Activated T-helper 17 cell treated with anti-CD3 and anti-CD28 coated beads, Interleukin-2, amount 50 U/mL, for 72 hours (primary cell): ENCODE results near the gene IFI44L. TPM values are rescaled to one million over a fixed set of nuclear protein-coding genes. Genes with fewer than 3 reads are reported as not detected.

ENCODE experiments used
- ATAC-seq: fragments of 150-1000 bp; cut with Tn5 transposase; replicated peaks from 2 replicates; pipeline ENCODE4 v1.10.0; 2021; ENCODE audit warnings: mild to moderate bottlenecking, moderate library complexity
- H3K27ac Mint-ChIP-seq: one replicate; pipeline ENCODE4 v1.8.0; 2022; ENCODE audit warnings: mixed read lengths
- H3K27me3 Mint-ChIP-seq: one replicate; pipeline ENCODE4 v1.8.0; 2022; ENCODE audit warnings: mixed read lengths
- H3K36me3 Mint-ChIP-seq: one replicate; pipeline ENCODE4 v1.8.0; 2022; ENCODE audit warnings: low read depth, mild to moderate bottlenecking, mixed read lengths
- H3K4me1 Mint-ChIP-seq: one replicate; pipeline ENCODE4 v1.8.0; 2022; ENCODE audit warnings: mixed read lengths
- H3K4me3 Mint-ChIP-seq: one replicate; pipeline ENCODE4 v1.8.0; 2022; ENCODE audit warnings: mild to moderate bottlenecking, mixed read lengths
- H3K9me3 Mint-ChIP-seq: one replicate; pipeline ENCODE4 v1.8.0; 2022; ENCODE audit warnings: mixed read lengths
- total RNA-seq, 2 donors: library from RNA; stranded (reverse); gene quantifications; one replicate each; pipeline ENCODE4 v1.2.3, GENCODE V29; 2022

The IFI44L gene
- total RNA-seq, 2 donors from 2014 or later: 3.4 to 4.1 TPM

DNA sequence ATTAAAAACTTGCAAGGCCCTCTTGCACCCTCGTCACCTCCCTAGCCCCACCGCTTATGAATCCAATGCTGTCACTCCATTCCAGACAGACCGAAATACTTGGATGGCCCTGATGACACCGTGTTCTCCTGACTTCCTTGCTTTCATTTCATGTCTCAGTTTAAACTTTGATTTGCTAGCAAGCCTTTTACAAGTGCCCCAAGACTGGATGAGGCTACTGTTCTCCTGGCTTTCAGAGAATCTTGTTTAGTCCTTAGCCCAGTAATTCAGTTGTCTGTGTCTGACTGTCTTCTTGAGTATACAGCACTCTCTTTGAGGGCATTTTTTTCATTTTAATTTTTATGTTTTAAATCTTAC, 824 bp upstream of the IFI44L start:
- Mint-ChIP-seq H3K4me3 (peak overlapping the region; percentile 78), H3K36me3 (peaks cover 6% of the 10 kb centered on the region), H3K9me3 (no peaks in the 10 kb centered on the region), H3K27me3 (no peaks in the 10 kb centered on the region), H3K27ac (peak overlapping the region; percentile 55), H3K4me1 (peaks cover 46% of the 10 kb centered on the region)
- peak; percentile 16 for ATAC-seq

GRCh38 chr1:78620666-78621065, 418 bp downstream of the IFI44L start:
- H3K27ac Mint-ChIP-seq: peak overlapping the region; percentile 55
- no peak for ATAC-seq
- H3K36me3 Mint-ChIP-seq: peaks cover 6% of the 10 kb centered on the region

DNA sequence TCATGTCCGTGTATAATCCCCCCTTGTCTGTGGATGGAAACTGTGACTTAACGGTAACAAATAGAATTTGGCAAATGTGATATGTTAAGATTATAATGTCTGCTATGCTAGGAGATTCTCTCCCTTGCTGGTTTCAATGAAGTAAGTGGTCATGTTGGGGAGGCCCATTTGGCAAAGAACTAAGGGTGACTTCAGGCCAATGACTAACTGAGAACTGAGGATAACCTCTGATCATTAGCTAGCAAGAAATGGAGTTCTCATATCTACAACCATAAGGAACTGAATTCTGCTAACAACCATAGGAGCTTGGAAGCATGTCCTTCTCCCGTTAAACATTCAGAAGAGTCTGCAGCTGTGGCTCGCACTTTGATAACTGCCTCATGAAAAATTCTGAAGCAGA, 2.3 kb downstream of the IFI44L start:
- peak overlapping the region; percentile 29 for H3K27ac Mint-ChIP-seq
- peak overlapping the region; percentile 74 for H3K4me3 Mint-ChIP-seq
- no peaks in the 10 kb centered on the region for H3K9me3 Mint-ChIP-seq
- H3K27me3 Mint-ChIP-seq: no peaks in the 10 kb centered on the region
- peaks cover 6% of the 10 kb centered on the region for H3K36me3 Mint-ChIP-seq
- peak; percentile 50 for ATAC-seq
- peaks cover 62% of the 10 kb centered on the region for H3K4me1 Mint-ChIP-seq

More at GRCh38 chr1:78620666-78621065, 418 bp downstream of the IFI44L start:
- Mint-ChIP-seq H3K4me3 (peak overlapping the region; percentile 78), H3K4me1 (peaks cover 53% of the 10 kb centered on the region), H3K27me3 (no peaks in the 10 kb centered on the region), H3K9me3 (no peaks in the 10 kb centered on the region)

DNA sequence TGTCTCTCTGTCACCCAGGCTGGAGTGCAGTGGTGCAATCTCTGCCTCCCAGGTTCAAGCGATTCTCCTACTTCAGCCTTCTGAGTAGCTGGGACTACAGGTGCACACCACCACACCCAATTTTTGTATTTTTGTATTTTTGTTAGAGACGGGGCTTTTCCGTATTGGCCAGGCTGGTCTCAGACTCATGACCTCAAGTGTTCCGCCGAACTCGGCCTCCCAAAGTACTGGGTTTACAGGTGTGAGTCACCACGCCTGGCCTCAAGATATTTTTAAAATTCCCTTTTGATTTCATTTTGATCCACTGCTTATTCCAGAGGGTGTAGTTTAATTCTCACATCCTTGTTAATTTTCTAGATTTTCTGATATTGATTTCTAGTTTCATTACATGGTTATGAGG, 3.8 kb downstream of the IFI44L start:
- Mint-ChIP-seq H3K9me3 (no peaks in the 10 kb centered on the region), H3K27me3 (no peaks in the 10 kb centered on the region), H3K27ac (peak overlapping the region; percentile 28), H3K36me3 (peaks cover 12% of the 10 kb centered on the region), H3K4me3 (peak overlapping the region; percentile 74), H3K4me1 (peaks cover 53% of the 10 kb centered on the region)
- peak; percentile 23 for ATAC-seq

DNA sequence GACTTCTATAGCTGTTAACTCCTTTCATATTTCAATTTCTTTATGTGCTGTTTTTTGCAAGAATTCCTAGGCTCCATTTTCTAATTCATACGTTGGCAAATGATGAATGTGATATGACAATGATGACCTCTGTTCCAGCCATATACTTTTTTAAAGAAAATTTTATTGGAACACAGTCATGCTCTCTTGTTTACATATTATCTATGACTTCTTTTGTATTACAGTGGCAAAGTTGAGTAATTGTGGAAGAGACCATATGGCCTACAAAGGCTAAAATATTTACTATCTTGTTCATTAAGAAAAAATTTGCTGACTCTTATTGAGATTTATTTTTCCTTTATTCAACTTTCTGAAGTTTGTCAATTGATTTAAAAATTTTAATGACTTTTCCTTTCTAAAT, 7.1 kb downstream of the IFI44L start:
- Mint-ChIP-seq H3K27me3 (no peaks in the 10 kb centered on the region), H3K9me3 (no peaks in the 10 kb centered on the region), H3K27ac (no peak overlapping the region), H3K4me1 (peaks cover 33% of the 10 kb centered on the region), H3K4me3 (peak overlapping the region; percentile 22), H3K36me3 (peaks cover 6% of the 10 kb centered on the region)
- ATAC-seq: no peak

- ATAC-seq: no peak
- Mint-ChIP-seq H3K4me1 (peaks cover 10% of the 10 kb centered on the region), H3K27me3 (no peaks in the 10 kb centered on the region), H3K27ac (no peak overlapping the region), H3K9me3 (no peaks in the 10 kb centered on the region), H3K4me3 (no peak overlapping the region), H3K36me3 (peaks cover 6% of the 10 kb centered on the region)
Observed at GRCh38 chr1:78630600-78630999, 10.4 kb downstream of the IFI44L start.

GRCh38 chr1:78633209-78633608, 13.0 kb downstream of the IFI44L start:
- Mint-ChIP-seq H3K27me3 (no peaks in the 10 kb centered on the region), H3K36me3 (peaks cover 6% of the 10 kb centered on the region), H3K9me3 (no peaks in the 10 kb centered on the region), H3K4me1 (no peaks in the 10 kb centered on the region), H3K27ac (no peak overlapping the region), H3K4me3 (no peak overlapping the region)
- no peak for ATAC-seq

DNA sequence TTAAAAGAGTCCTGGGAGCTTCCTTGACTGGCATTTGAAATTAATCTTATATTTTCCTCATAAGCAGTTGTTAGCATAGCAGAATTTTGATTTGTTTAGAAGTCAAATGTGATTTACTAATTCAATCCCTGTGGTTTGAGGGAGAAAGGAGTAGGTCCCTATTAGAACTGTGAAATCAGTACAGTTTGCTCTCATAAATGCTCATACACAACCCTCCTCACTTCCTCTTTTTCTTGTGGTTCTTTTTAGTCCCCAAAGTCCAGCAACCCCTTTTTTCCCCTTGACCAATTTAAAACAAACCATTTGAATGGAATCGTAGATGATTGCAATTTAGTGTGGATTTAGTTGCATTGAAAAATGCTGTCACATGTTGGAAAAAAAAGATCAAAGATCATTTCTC, 20.2 kb downstream of the IFI44L start:
- no peaks in the 10 kb centered on the region for H3K27me3 Mint-ChIP-seq
- H3K9me3 Mint-ChIP-seq: peaks cover 9% of the 10 kb centered on the region
- peaks cover 23% of the 10 kb centered on the region for H3K36me3 Mint-ChIP-seq
- ATAC-seq: no peak
- H3K27ac Mint-ChIP-seq: no peak overlapping the region
- peaks cover 16% of the 10 kb centered on the region for H3K4me1 Mint-ChIP-seq
- H3K4me3 Mint-ChIP-seq: no peak overlapping the region

- Mint-ChIP-seq H3K4me3 (no peak overlapping the region), H3K4me1 (peaks cover 27% of the 10 kb centered on the region), H3K36me3 (peaks cover 23% of the 10 kb centered on the region), H3K27me3 (no peaks in the 10 kb centered on the region), H3K9me3 (peaks cover 9% of the 10 kb centered on the region), H3K27ac (no peak overlapping the region)
- no peak for ATAC-seq
Observed at GRCh38 chr1:78641558-78641957, 21.3 kb downstream of the IFI44L start.

- Mint-ChIP-seq H3K27ac (peak overlapping the region; percentile 73), H3K36me3 (peaks cover 19% of the 10 kb centered on the region), H3K4me3 (peak overlapping the region; percentile 48)
Observed at GRCh38 chr1:78645723-78646122, 25.5 kb downstream of the IFI44L start.

DNA sequence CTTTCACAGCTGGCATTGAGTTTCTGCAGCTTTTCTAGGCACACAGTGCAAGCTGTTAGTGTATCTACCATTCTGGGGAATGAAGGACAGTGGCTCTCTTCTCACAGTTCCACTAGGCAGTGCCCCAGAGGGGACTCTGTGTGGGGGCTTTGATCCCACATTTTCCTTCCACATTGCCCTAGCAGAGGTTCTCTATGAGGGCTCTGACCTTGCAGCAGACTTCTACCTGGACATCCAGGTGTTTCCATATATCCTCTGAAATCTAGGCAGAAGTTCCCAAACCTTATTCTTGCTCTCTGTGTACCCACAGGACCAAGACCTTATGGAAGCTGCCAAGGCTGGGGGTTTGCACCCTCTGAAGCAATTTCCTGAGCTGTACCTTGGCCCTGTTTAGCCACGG, 27.0 kb downstream of the IFI44L start:
- peaks cover 5% of the 10 kb centered on the region for H3K36me3 Mint-ChIP-seq

More at GRCh38 chr1:78645723-78646122, 25.5 kb downstream of the IFI44L start:
- peak; percentile 47 for ATAC-seq
- Mint-ChIP-seq H3K4me1 (peaks cover 43% of the 10 kb centered on the region), H3K27me3 (no peaks in the 10 kb centered on the region), H3K9me3 (peaks cover 20% of the 10 kb centered on the region)

GRCh38 chr1:78649628-78650027, 29.4 kb downstream of the IFI44L start, which contains the start of gene IFI44:
Gene IFI44, plus strand, starts transcription at chr1:78649831. Its CDS starts 365 bp downstream, at chr1:78650196.
- Mint-ChIP-seq H3K4me1 (peaks cover 40% of the 10 kb centered on the region), H3K36me3 (peaks cover 7% of the 10 kb centered on the region), H3K27me3 (no peaks in the 10 kb centered on the region), H3K4me3 (peak within 1 kb of the TSS; percentile 91), H3K9me3 (peaks cover 11% of the 10 kb centered on the region), H3K27ac (peak within 1 kb of the TSS; percentile 89)
- ATAC-seq: peak; percentile 86

More for the DNA sequence above, 27.0 kb downstream of the IFI44L start:
- Mint-ChIP-seq H3K27ac (no peak overlapping the region), H3K9me3 (peaks cover 20% of the 10 kb centered on the region), H3K27me3 (no peaks in the 10 kb centered on the region), H3K4me1 (peaks cover 44% of the 10 kb centered on the region), H3K4me3 (peak overlapping the region; percentile 91)
- ATAC-seq: no peak

GRCh38 chr1:78650114-78650660, 29.9 kb downstream of the IFI44L start:
- Mint-ChIP-seq H3K4me3 (peak overlapping the region; percentile 91), H3K9me3 (peaks cover 11% of the 10 kb centered on the region), H3K27me3 (no peaks in the 10 kb centered on the region), H3K36me3 (peaks cover 12% of the 10 kb centered on the region), H3K27ac (peak overlapping the region; percentile 89), H3K4me1 (peaks cover 35% of the 10 kb centered on the region)
- ATAC-seq: no peak

DNA sequence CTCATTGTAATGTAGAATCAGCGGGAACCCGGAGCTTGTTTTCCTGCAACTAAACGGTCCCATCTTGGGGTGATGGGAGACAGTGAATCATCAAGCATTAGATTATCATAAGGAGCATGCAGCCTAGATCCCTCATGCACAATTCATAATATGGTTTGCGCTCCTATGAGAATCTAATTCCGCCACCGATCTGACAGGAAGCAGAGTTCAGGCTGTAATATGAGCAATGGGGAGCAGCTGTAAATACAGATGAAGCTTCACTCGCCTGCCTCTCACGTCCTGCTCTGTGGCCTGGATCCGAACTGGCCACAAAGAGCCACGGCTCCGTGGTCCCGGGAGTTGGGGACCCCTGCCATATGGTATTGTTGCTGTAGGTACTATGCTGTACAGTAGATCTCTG, 31.0 kb downstream of the IFI44L start:
- Mint-ChIP-seq H3K27me3 (no peaks in the 10 kb centered on the region), H3K9me3 (peaks cover 11% of the 10 kb centered on the region), H3K4me1 (peaks cover 24% of the 10 kb centered on the region), H3K36me3 (peaks cover 23% of the 10 kb centered on the region), H3K4me3 (peak overlapping the region; percentile 91), H3K27ac (peak overlapping the region; percentile 89)
- ATAC-seq: peak; percentile 72

DNA sequence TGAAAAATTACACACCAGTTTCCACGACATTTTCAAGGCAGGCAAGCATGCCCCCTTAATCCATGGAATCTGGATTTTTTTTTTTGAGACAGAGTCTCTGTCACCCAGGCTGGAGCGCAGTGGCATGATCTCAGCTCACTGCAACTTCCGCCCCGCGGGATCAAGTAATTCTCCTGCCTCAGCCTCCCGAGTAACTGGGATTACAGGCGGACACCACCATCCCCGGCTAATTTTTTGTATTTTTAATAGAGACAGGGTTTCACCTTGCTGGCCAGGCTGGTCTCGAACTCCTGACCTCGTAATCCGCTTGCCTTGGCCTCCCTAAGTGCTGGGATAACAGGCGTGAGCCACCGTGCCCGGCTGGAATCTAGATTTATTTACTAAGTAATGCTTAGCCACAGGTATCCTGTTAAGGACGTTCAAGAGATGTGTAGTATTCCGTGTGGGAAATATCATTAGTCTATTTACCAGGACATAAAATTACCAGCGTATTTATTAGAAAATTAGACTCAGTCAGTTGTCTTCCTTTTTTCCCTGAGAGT, 31.8 kb downstream of the IFI44L start:
- Mint-ChIP-seq H3K27me3 (no peaks in the 10 kb centered on the region), H3K27ac (peak overlapping the region; percentile 89), H3K9me3 (peaks cover 11% of the 10 kb centered on the region), H3K4me3 (peak overlapping the region; percentile 91), H3K4me1 (peaks cover 17% of the 10 kb centered on the region), H3K36me3 (peaks cover 27% of the 10 kb centered on the region)
- ATAC-seq: no peak
